Measurements from ENCODE around the gene GRIK1. TPM values are rescaled to one million over a fixed set of nuclear protein-coding genes. Genes with fewer than 3 reads are reported as not detected.

GRIK1 gene
- total and polyA plus RNA-seq, 12 donors, result not detected

- no peak for TF ChIP-seq CTCF (IDR thresholded peaks at IDR 0.05)
- no peak for ATAC-seq
- Histone ChIP-seq H3K27me3 (no peaks in the 10 kb centered on the region), H3K4me3 (no peak overlapping the region), H3K36me3 (no peaks in the 10 kb centered on the region), H3K4me1 (no peaks in the 10 kb centered on the region), H3K27ac (no peak overlapping the region), H3K9me3 (peaks cover 0 to 13% (median 0%) of the 10 kb centered on the region in 11 donors)
- intact Hi-C loops (cut with DNase I), result no loop called here
- DNase-seq, result no peak
Measured at GRCh38 chr21:29825345-29825744, 114.5 kb downstream of the GRIK1 start.

GRCh38 chr21:29822064-29822463 is 117.7 kb downstream of the GRIK1 start:
- no peak overlapping the region for H3K27ac ChIP-seq
- H3K4me1 ChIP-seq, result no peaks in the 10 kb centered on the region
- no peaks in the 10 kb centered on the region for H3K36me3 ChIP-seq
- no peaks in the 10 kb centered on the region for H3K27me3 ChIP-seq
- ATAC-seq (no peak), DNase-seq (no peak)
- intact Hi-C loops (cut with DNase I), result no loop called here
- no peak for TF ChIP-seq CTCF (IDR thresholded peaks at IDR 0.05)
- H3K9me3 ChIP-seq, result peaks cover 0 to 2% (median 0%) of the 10 kb centered on the region in 11 donors
- no peak overlapping the region for H3K4me3 ChIP-seq

GRCh38 chr21:29821230-29821629 is 118.6 kb downstream of the GRIK1 start:
- H3K27me3 ChIP-seq, result peaks cover 0 to 4% (median 0%) of the 10 kb centered on the region in 7 donors
- 93 to 100% methylated on average over 1 of the region's 1 CpG for WGBS, 2 donors
- no peak overlapping the region for H3K27ac ChIP-seq
- ATAC-seq (no peak), DNase-seq (no peak)
- intact Hi-C loops (cut with DNase I), result no loop called here
- TF ChIP-seq CTCF (IDR thresholded peaks at IDR 0.05), result no peak
- H3K36me3 ChIP-seq, result no peaks in the 10 kb centered on the region
- H3K4me1 ChIP-seq, result no peaks in the 10 kb centered on the region
- H3K9me3 ChIP-seq, result no peaks in the 10 kb centered on the region
- H3K4me3 ChIP-seq, result no peak overlapping the region

- intact Hi-C loops (cut with DNase I), result no loop called here
- no peaks in the 10 kb centered on the region for H3K9me3 ChIP-seq
- H3K27ac ChIP-seq, result no peak overlapping the region
- WGBS, 2 donors, result 65 to 81% methylated on average over 5 of the region's 5 CpGs
- no peaks in the 10 kb centered on the region for H3K36me3 ChIP-seq
- H3K4me3 ChIP-seq, result no peak overlapping the region
- H3K27me3 ChIP-seq, result peaks cover 0 to 7% (median 0%) of the 10 kb centered on the region in 7 donors
- DNase-seq, result no peak
- no peak for TF ChIP-seq CTCF (IDR thresholded peaks at IDR 0.05)
- ATAC-seq, result no peak
- no peaks in the 10 kb centered on the region for H3K4me1 ChIP-seq
Measured at GRCh38 chr21:29819675-29820326, 120.0 kb downstream of the GRIK1 start.

Measured in heart right ventricle (tissue), 16 donors.